IMR-90 (cell line): ENCODE data around the gene TOPORS. TPM values are rescaled to one million over a fixed set of nuclear protein-coding genes. Genes with fewer than 3 reads are reported as not detected.

Source experiments
- ATAC-seq: fragments of 200-7000 bp; cut with Tn5 transposase; 2 replicates; pipeline ENCODE4 v1.9.1; 2020; ENCODE audit warnings: low read depth, mild to moderate bottlenecking, moderate library complexity
- BruUV-seq: library from RNA; stranded (reverse); fragments of 400-500 nt; replicated peaks from 2 replicates; lab custom pipeline; 2021; lab: Mats Ljungman, UMichigan
- CTCF ChIA-PET: fragments of 300-600 bp; formaldehyde crosslinking; extraction: SDS; loops from one replicate; lab custom pipeline; 2021; ENCODE audit warnings: antibody characterized with exemption; lab: Yijun Ruan, JAX
- POLR2A ChIA-PET: fragments of 300-600 bp; sonication (Branson Sonifier 250); formaldehyde crosslinking; loops from one replicate; lab custom pipeline; 2022; ENCODE audit warnings: antibody characterized with exemption; ENCODE audit not compliant: unreplicated experiment; lab: Charles Lee
- DNase-seq: peaks from one replicate; pipeline ENCODE4 v3.0.0; 2013
- H2AFZ ChIP-seq: replicated peaks from 2 replicates; pipeline ENCODE3; 2013; ENCODE audit warnings: low read length, mild to moderate bottlenecking; ENCODE audit not compliant: poor library complexity
- H2AK5ac ChIP-seq: 2 replicates; pipeline ENCODE4 v1.6.1; 2013; ENCODE audit warnings: low read depth, low read length, inconsistent platforms
- H2AK9ac ChIP-seq: replicated peaks from 2 replicates; pipeline ENCODE3; 2013; ENCODE audit warnings: mild to moderate bottlenecking, low read depth, low read length, moderate library complexity; ENCODE audit not compliant: poor library complexity
- H2BK120ac ChIP-seq: 2 replicates; pipeline ENCODE4 v1.6.1; 2013; ENCODE audit warnings: low read depth, low read length, inconsistent platforms
- H2BK15ac ChIP-seq: 3 replicates; pipeline ENCODE4 v1.6.1; 2013; ENCODE audit warnings: low read depth, low read length, inconsistent platforms
- H2BK20ac ChIP-seq: 2 replicates; pipeline ENCODE4 v1.6.1; 2013; ENCODE audit warnings: low read depth, mild to moderate bottlenecking, inconsistent platforms, low read length, moderate library complexity
- H2BK5ac ChIP-seq: 2 replicates; pipeline ENCODE4 v1.6.1; 2013; ENCODE audit warnings: mild to moderate bottlenecking, low read depth, low read length, inconsistent platforms; ENCODE audit not compliant: poor library complexity, severe bottlenecking
- H3K14ac ChIP-seq: replicated peaks from 2 replicates; pipeline ENCODE4 v1.6.1; 2013; ENCODE audit warnings: low read depth, low read length, inconsistent platforms
- H3K18ac ChIP-seq: 2 replicates; pipeline ENCODE4 v1.6.1; 2013; ENCODE audit warnings: low read depth, low read length, control low read depth
- H3K23ac ChIP-seq: 2 replicates; pipeline ENCODE4 v1.6.1; 2013; ENCODE audit warnings: low read depth, low read length, inconsistent platforms
- H3K27ac ChIP-seq: 2 replicates; pipeline ENCODE4 v1.5.1; 2013; ENCODE audit warnings: mild to moderate bottlenecking, control low read depth, low read length; ENCODE audit not compliant: insufficient read depth
- H3K27me3 ChIP-seq: 2 replicates; pipeline ENCODE4 v1.6.1; 2013; ENCODE audit warnings: low read length; ENCODE audit not compliant: control insufficient read depth, insufficient read depth
- H3K36me3 ChIP-seq: 2 replicates; pipeline ENCODE4 v1.6.1; 2013; ENCODE audit warnings: low read length, mixed read lengths; ENCODE audit not compliant: control insufficient read depth, insufficient read depth
- H3K4ac ChIP-seq: 2 replicates; pipeline ENCODE4 v1.6.1; 2013; ENCODE audit warnings: low read depth, low read length, inconsistent platforms
- H3K4me1 ChIP-seq: 2 replicates; pipeline ENCODE4 v1.6.1; 2013; ENCODE audit warnings: low read length, mixed read lengths; ENCODE audit not compliant: control insufficient read depth, insufficient read depth
- H3K4me2 ChIP-seq: 2 replicates; pipeline ENCODE4 v1.6.1; 2013; ENCODE audit warnings: low read depth, mild to moderate bottlenecking, control low read depth, low read length, moderate library complexity
- H3K4me3 ChIP-seq: 2 replicates; pipeline ENCODE4 v1.5.1; 2013; ENCODE audit warnings: low read depth, mild to moderate bottlenecking, control low read depth, low read length, moderate library complexity; ENCODE audit not compliant: insufficient read depth
- H3K56ac ChIP-seq: 2 replicates; pipeline ENCODE4 v1.6.1; 2013; ENCODE audit warnings: low read length, inconsistent platforms; ENCODE audit not compliant: insufficient read depth; ENCODE audit errors: extremely low read depth
- H3K79me1 ChIP-seq, 2 experiments: 2 replicates each; pipeline ENCODE4 v1.6.1; 2013; ENCODE audit warnings: low read length in 2 of 2, inconsistent platforms in 1 of 2, low read depth in 1 of 2
- H3K9ac ChIP-seq: 2 replicates; pipeline ENCODE4 v1.6.1; 2013; ENCODE audit warnings: low read depth, low read length, control low read depth
- H3K9me1 ChIP-seq: 2 replicates; pipeline ENCODE4 v1.6.1; 2013; ENCODE audit warnings: low read length, inconsistent platforms; ENCODE audit not compliant: insufficient read depth
- H3K9me3 ChIP-seq: 2 replicates; pipeline ENCODE4 v1.6.1; 2013; ENCODE audit warnings: low read length; ENCODE audit not compliant: control insufficient read depth, insufficient read depth
- H4K20me1 ChIP-seq: 2 replicates; pipeline ENCODE4 v1.6.1; 2013; ENCODE audit warnings: low read length, inconsistent platforms; ENCODE audit not compliant: insufficient read depth
- H4K5ac ChIP-seq: 2 replicates; pipeline ENCODE4 v1.6.1; 2013; ENCODE audit warnings: mild to moderate bottlenecking, low read depth, low read length, control low read depth
- H4K8ac ChIP-seq, 2 experiments: 2 replicates each; pipeline ENCODE4 v1.6.1; 2013; ENCODE audit warnings: low read depth in 2 of 2, low read length in 2 of 2, control low read depth in 1 of 2, inconsistent platforms in 1 of 2
- H4K91ac ChIP-seq: 2 replicates; pipeline ENCODE4 v1.6.1; 2013; ENCODE audit warnings: low read depth, low read length, inconsistent platforms; ENCODE audit not compliant: insufficient read depth
- CEBPB ChIP-seq: IDR thresholded peaks from 2 replicates; pipeline ENCODE4 v1.6.1; 2012; ENCODE audit warnings: low read depth, low read length, improper control_type of control experiment
- MAZ ChIP-seq: IDR thresholded peaks from 2 replicates; pipeline ENCODE4 v1.6.1; 2012; ENCODE audit warnings: low read depth, mild to moderate bottlenecking, low read length, improper control_type of control experiment, moderate library complexity, borderline replicate concordance
- WGBS, 2 experiments: methylation state at CpG; one replicate each; pipeline versions ENCODE4 v1.1.5 to v1.1.7; 2013; ENCODE audit warnings: missing lambda C conversion rate in 2 of 2; ENCODE audit not compliant: insufficient read length in 1 of 2; ENCODE audit errors: extremely low coverage in 2 of 2; 5-methylcytosine and 5-hydroxymethylcytosine counted together
- dilution Hi-C: fragments of 300-500 bp; cut with HindIII; formaldehyde crosslinking; loops from one replicate; pipeline ENCODE4 v1.14.3; 2018; ENCODE audit warnings: low sequenced_read_pairs; ENCODE audit not compliant: unreplicated experiment
- in situ Hi-C: fragments of 300-500 bp; cut with MboI; formaldehyde crosslinking; loops from 3 replicates; pipeline ENCODE4 v1.14.3; 2019; ENCODE audit warnings: low sequenced_read_pairs, inconsistent platforms, mixed read lengths
- intact Hi-C: fragments of 100-400 bp; cut with micrococcal nuclease; formaldehyde crosslinking; loops from 2 replicates; pipeline ENCODE4 v1.10.0; 2022
- polyA plus RNA-seq, 3 experiments: library from polyadenylated mRNA; depleted of rRNA; stranded (reverse); fragments of >200 nt; gene quantifications; 2 replicates each; pipeline ENCODE4 v1.2.3, GENCODE V29; 2012; ENCODE audit warnings: low replicate concordance in 1 of 3
- total RNA-seq: library from RNA; depleted of rRNA; stranded (reverse); fragments of >200 nt; gene quantifications from 2 replicates; pipeline ENCODE4 v1.2.3, GENCODE V29; 2012

TOPORS gene
- total and polyA plus RNA-seq, 2 of the 4 experiments (the other 2 are of a cell fraction), result 7.4 to 27.8 TPM

- Histone ChIP-seq H3K9me3 (no peaks in the 10 kb centered on the region), H2BK5ac (no peak overlapping the region), H2AFZ (no peak overlapping the region), H4K91ac (no peak overlapping the region), H4K8ac (no peak overlapping the region), H2AK5ac (no peak overlapping the region), H3K4me1 (no peaks in the 10 kb centered on the region; the same call in 1 of the 2 replicates), H4K5ac (no peak overlapping the region), H3K36me3 (no peaks in the 10 kb centered on the region), H3K4ac (no peak overlapping the region), H3K23ac (no peak overlapping the region), H3K4me2 (no peak overlapping the region), H3K9me1 (no peaks in the 10 kb centered on the region; the same call in 1 of the 2 replicates), H3K14ac (no peak overlapping the region), H3K18ac (no peak overlapping the region), H3K56ac (no peak overlapping the region), H3K9ac (no peak overlapping the region), H3K27ac (no peak overlapping the region), H2BK120ac (no peak overlapping the region), H4K20me1 (no peaks in the 10 kb centered on the region), H2AK9ac (no peak overlapping the region), H3K4me3 (no peak overlapping the region), H3K27me3 (no peaks in the 10 kb centered on the region), H3K79me1 (peaks cover 28 to 38% of the 10 kb centered on the region in 2 experiments), H2BK15ac (no peak overlapping the region), H2BK20ac (no peak overlapping the region)
- no peak for DNase-seq
- ATAC-seq, result no peak
- BruUV-seq, result no TSS peak
- WGBS, 2 experiments, result no CpG with 5 or more reads among the region's 3 CpGs
- dilution Hi-C loops (loop anchor here (25.0 kb wide), 1 partner anchor 121 kb away; no protein-coding TSS in a partner anchor), in situ Hi-C loops (no loop called here), intact Hi-C loops (no loop called here)
- ChIA-PET CTCF (no interaction called here), POLR2A (interaction anchor here (0.6 kb wide), 1 partner anchor 93 kb away, joined by 3 read pairs; no protein-coding TSS in a partner anchor)
- TF ChIP-seq MAZ (no peak), CEBPB (no peak)
Observed at GRCh38 chr9:32558408-32558934, 6.1 kb upstream of the TOPORS start.
